OCI-LY3 (cell line): Measurements from ENCODE around the gene UNC119B.

Source experiments
- H2AFZ ChIP-seq: fragments of 200-600, 300-600 bp; shearing (Covaris generic); 2 replicates; pipeline ENCODE4 v1.6.0; 2014; ENCODE audit warnings: antibody characterized with exemption, low read depth, low read length
- H3K27ac ChIP-seq: fragments of 200-600, 300-600 bp; sonication (generic); 2 replicates; pipeline ENCODE4 v1.5.1; 2014; ENCODE audit warnings: mild to moderate bottlenecking, low read length, moderate library complexity, mixed read lengths
- H3K27me3 ChIP-seq: fragments of 200-600, 300-600 bp; sonication (generic); 2 replicates; pipeline ENCODE4 v1.6.1; 2014; ENCODE audit warnings: low read depth, low read length, mixed read lengths
- H3K36me3 ChIP-seq: fragments of 200-600, 300-600 bp; sonication (generic); replicated peaks from 2 replicates; pipeline ENCODE3; 2014; ENCODE audit warnings: low read depth, low read length, mixed read lengths
- H3K4me1 ChIP-seq: fragments of 300-600, 200-600 bp; sonication (generic); 2 replicates; pipeline ENCODE4 v1.6.1; 2014; ENCODE audit warnings: low read length, mixed read lengths
- H3K4me2 ChIP-seq: fragments of 200-600, 300-600 bp; sonication (generic); 2 replicates; pipeline ENCODE4 v1.6.1; 2014; ENCODE audit warnings: low read length, mixed read lengths
- H3K4me3 ChIP-seq: fragments of 300-600, 200-600 bp; sonication (generic); 2 replicates; pipeline ENCODE4 v1.5.1; 2014; ENCODE audit warnings: antibody characterized with exemption, mild to moderate bottlenecking, low read length, moderate library complexity
- H3K79me2 ChIP-seq: fragments of 300-600, 200-600 bp; shearing (Covaris generic); 2 replicates; pipeline ENCODE4 v1.6.1; 2014; ENCODE audit warnings: mild to moderate bottlenecking, low read length, mixed read lengths
- H3K9ac ChIP-seq: fragments of 300-600, 200-600 bp; shearing (Covaris generic); 2 replicates; pipeline ENCODE4 v1.6.0; 2014; ENCODE audit warnings: mild to moderate bottlenecking, low read length, moderate library complexity
- H3K9me3 ChIP-seq: fragments of 200-600, 300-600 bp; shearing (Covaris generic); 2 replicates; pipeline ENCODE4 v1.6.1; 2014; ENCODE audit warnings: low read length, mixed read lengths; ENCODE audit not compliant: insufficient read depth
- H4K20me1 ChIP-seq: fragments of 200-600, 300-600 bp; sonication (generic); 2 replicates; pipeline ENCODE4 v1.6.1; 2016; ENCODE audit warnings: low read length, mixed read lengths; ENCODE audit not compliant: insufficient read depth
- EZH2phosphoT487 ChIP-seq: fragments of 200-600 bp; shearing (Covaris generic); IDR thresholded peaks from 2 replicates; pipeline ENCODE4 v1.6.1; 2018; ENCODE audit warnings: antibody characterized with exemption, mixed run types, low read depth
- TF ChIP-seq, protein P1 (sequence below): fragments of 200-600, 300-600 bp; sonication (generic); IDR thresholded peaks from 2 replicates; pipeline ENCODE4 v1.5.1; 2014; ENCODE audit warnings: antibody characterized with exemption, low read length, low read depth

The UNC119B gene

GRCh38 chr12:120686690-120687577 is 23.3 kb upstream of the UNC119B start, which contains the start of gene MLEC:
TSS of gene MLEC (plus strand) at chr12:120687149. CDS start at chr12:120687297, 148 bp downstream.
- Histone ChIP-seq H3K9me3 (no peaks in the 10 kb centered on the region), H4K20me1 (peaks cover 38% of the 10 kb centered on the region), H3K36me3 (peaks cover 10% of the 10 kb centered on the region), H3K27ac (peak within 1 kb of the TSS; percentile 98), H3K4me1 (peaks cover 45% of the 10 kb centered on the region), H3K27me3 (no peaks in the 10 kb centered on the region), H3K4me2 (peak within 1 kb of the TSS; percentile 95), H3K79me2 (peaks cover 50% of the 10 kb centered on the region), H2AFZ (peak within 1 kb of the TSS; percentile 81), H3K4me3 (peak within 1 kb of the TSS; percentile 98), H3K9ac (peak within 1 kb of the TSS; percentile 92)
- TF ChIP-seq, protein P1, sequence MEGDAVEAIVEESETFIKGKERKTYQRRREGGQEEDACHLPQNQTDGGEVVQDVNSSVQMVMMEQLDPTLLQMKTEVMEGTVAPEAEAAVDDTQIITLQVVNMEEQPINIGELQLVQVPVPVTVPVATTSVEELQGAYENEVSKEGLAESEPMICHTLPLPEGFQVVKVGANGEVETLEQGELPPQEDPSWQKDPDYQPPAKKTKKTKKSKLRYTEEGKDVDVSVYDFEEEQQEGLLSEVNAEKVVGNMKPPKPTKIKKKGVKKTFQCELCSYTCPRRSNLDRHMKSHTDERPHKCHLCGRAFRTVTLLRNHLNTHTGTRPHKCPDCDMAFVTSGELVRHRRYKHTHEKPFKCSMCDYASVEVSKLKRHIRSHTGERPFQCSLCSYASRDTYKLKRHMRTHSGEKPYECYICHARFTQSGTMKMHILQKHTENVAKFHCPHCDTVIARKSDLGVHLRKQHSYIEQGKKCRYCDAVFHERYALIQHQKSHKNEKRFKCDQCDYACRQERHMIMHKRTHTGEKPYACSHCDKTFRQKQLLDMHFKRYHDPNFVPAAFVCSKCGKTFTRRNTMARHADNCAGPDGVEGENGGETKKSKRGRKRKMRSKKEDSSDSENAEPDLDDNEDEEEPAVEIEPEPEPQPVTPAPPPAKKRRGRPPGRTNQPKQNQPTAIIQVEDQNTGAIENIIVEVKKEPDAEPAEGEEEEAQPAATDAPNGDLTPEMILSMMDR = peak; percentile 58
- no peak for TF ChIP-seq EZH2phosphoT487

DNA sequence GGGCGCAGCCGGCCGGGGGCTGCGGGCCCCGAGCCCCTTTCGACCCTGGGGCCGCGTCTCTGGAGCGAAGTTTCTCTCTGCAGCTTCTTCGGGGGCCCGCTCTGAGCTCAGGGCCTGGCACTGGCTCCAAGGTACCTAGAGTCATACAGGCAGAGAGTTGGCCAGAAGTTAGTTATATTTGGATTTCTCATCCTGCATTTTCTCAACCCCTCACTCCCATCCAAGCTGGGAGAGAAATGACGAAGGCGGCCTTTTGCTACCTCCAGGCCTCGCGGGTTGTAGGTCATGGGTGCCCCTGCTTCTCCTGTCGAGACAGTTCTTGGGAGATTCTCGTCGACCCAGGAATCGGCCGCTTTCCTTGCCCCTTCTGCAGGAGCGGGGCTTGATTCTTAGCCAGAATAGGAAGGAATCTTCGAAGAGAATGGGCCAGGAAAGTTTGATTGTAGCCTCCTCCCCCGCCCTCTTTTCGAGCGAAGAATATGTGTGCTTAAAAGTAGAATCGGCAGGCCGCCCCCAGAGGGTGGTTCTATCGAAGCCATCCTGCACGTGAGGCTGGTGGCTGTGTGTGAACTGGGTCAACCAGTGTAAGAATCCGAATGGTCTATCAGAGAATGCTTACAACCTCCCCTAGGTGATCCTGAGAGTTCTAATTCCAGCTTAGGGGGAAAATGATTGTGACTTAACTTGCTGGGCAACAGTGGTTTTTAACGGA is 22.5 kb upstream of the UNC119B start:
- Histone ChIP-seq H3K79me2 (peaks cover 58% of the 10 kb centered on the region), H3K36me3 (peaks cover 14% of the 10 kb centered on the region), H3K4me1 (peaks cover 45% of the 10 kb centered on the region), H4K20me1 (peaks cover 45% of the 10 kb centered on the region), H3K4me3 (peak overlapping the region; percentile 98), H3K9me3 (no peaks in the 10 kb centered on the region), H3K4me2 (peak overlapping the region; percentile 95), H3K27ac (peak overlapping the region; percentile 55), H2AFZ (no peak overlapping the region), H3K9ac (peak overlapping the region; percentile 92), H3K27me3 (no peaks in the 10 kb centered on the region)
- TF ChIP-seq EZH2phosphoT487 = no peak
- TF ChIP-seq, protein P1 = peak; percentile 8; the same call in 1 of the 2 replicates

DNA sequence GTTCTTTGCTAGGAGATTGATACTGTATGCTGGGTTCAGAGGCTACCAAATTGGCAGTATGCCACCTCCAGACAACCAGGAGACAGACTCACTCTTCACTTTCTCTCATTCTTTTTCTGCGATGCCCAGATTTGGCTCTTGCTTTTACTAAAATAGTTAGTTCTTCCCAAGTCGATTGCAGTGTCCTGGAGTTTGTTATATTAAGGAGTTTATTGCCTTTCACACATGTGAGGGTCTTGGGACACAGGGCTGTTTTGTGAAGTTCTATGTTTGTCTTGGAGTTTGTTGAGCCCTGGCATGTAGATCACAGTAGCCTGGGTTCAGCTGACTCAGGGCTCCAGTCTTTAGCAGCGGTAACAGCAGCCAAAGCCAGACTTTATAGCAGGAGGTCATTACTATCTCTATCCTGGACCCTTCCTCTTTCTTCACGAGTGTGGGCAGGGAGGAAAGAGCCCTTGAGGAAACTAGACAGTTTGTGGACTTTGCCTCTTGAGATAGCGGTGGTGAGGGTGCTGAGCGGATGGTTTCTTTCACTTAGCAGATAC is 21.7 kb upstream of the UNC119B start:
- Histone ChIP-seq H3K4me2 (peak overlapping the region; percentile 95), H3K27me3 (no peaks in the 10 kb centered on the region), H3K9ac (peak overlapping the region; percentile 92), H4K20me1 (peaks cover 50% of the 10 kb centered on the region), H3K79me2 (peaks cover 66% of the 10 kb centered on the region), H3K9me3 (no peaks in the 10 kb centered on the region), H3K36me3 (peaks cover 21% of the 10 kb centered on the region), H3K27ac (no peak overlapping the region), H3K4me1 (peaks cover 37% of the 10 kb centered on the region), H3K4me3 (peak overlapping the region; percentile 98), H2AFZ (no peak overlapping the region)
- TF ChIP-seq, protein P1 = no peak
- TF ChIP-seq EZH2phosphoT487 = no peak
